ENCODE measurements around the gene PCDHA11.
A peak's percentile ranks its signal among the peaks of the same experiment; 100 is the strongest.
"Not testable (repeated sequence)": the region's sequence is repeated elsewhere in the genome, so short reads cannot be mapped to it uniquely, and the experiment has no call there.

The PCDHA11 gene

GRCh38 chr5:140849831-140850634, 18.7 kb upstream of the PCDHA11 start:
- DNase-seq, result not testable (repeated sequence)

- no peak for DNase-seq
Measured at GRCh38 chr5:140855772-140856674, 12.7 kb upstream of the PCDHA11 start, which contains the start of gene PCDHA10. Gene PCDHA10, plus strand, starts transcription at chr5:140855897. Its CDS starts 152 bp downstream, at chr5:140856049.

GRCh38 chr5:140857177-140857986, 11.4 kb upstream of the PCDHA11 start:
- no peak for DNase-seq

GRCh38 chr5:140857987-140858240, 10.8 kb upstream of the PCDHA11 start:
- DNase-seq, result no peak

- DNase-seq, result no peak
Measured at GRCh38 chr5:140862441-140863295, 6.1 kb upstream of the PCDHA11 start.

GRCh38 chr5:140869555-140869886, 764 bp downstream of the PCDHA11 start:
- DNase-seq, result peak; percentile 2

- DNase-seq, result no peak
Measured at GRCh38 chr5:140870221-140871201, 1.8 kb downstream of the PCDHA11 start.

GRCh38 chr5:140875085-140876065, 6.6 kb downstream of the PCDHA11 start, which contains the start of gene PCDHA12:
Gene PCDHA12, plus strand, starts transcription at chr5:140875308. Its CDS starts 165 bp downstream, at chr5:140875473.
- no peak for DNase-seq

GRCh38 chr5:140876541-140877261, 7.9 kb downstream of the PCDHA11 start:
- not testable (repeated sequence) for DNase-seq

- DNase-seq, result no peak
Measured at GRCh38 chr5:140877262-140877581, 8.5 kb downstream of the PCDHA11 start.

GRCh38 chr5:140881889-140882590, 13.3 kb downstream of the PCDHA11 start, which contains the start of gene PCDHA13:
Gene PCDHA13, plus strand, starts transcription at chr5:140882124. Its CDS starts 145 bp downstream, at chr5:140882269.
- DNase-seq, result no peak

GRCh38 chr5:140882591-140882899, 13.8 kb downstream of the PCDHA11 start:
- no peak for DNase-seq

- no peak for DNase-seq
Measured at GRCh38 chr5:140883373-140883772, 14.6 kb downstream of the PCDHA11 start.

- DNase-seq, result no peak
Measured at GRCh38 chr5:140883927-140884697, 15.4 kb downstream of the PCDHA11 start.

- no peak for DNase-seq
Measured at GRCh38 chr5:140916325-140916724, 47.6 kb downstream of the PCDHA11 start.

Data from suppressor macrophage treated with lipopolysaccharide for 4 hours (primary cell).